Measurements from ENCODE around the gene PTGER3. TPM values are rescaled to one million over a fixed set of nuclear protein-coding genes. Genes with fewer than 3 reads are reported as not detected.
"Not testable (repeated sequence)": the region's sequence is repeated elsewhere in the genome, so short reads cannot be mapped to it uniquely, and the experiment has no call there.

Gene PTGER3
- total RNA-seq, 2 experiments from 2014 or later = 2.8 to 3.4 TPM

DNA sequence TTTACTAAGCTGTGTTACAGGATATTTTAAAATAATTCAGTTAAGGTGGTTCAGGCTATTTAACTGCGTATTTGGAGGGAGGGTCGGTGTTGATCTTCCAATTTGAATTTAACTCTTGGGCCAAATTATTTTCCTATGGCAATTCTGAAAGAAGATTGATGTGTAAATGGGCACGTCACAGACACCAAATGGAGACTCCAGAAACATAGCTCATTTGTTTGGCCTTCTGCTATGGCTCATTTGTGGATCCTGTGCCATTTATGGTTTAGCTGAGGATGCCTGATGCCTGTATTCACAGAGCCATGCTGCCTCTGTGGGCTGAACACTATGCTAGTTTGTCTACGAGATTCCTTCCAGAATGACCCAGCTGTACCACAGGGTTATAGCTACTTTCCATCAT, 70.6 kb downstream of the PTGER3 start:
- CTCF ChIA-PET = no interaction called here

GRCh38 chr1:70973754-70974153, 73.9 kb downstream of the PTGER3 start:
- ChIA-PET POLR2A (no interaction called here), CTCF (no interaction called here)
- Mint-ChIP-seq H3K36me3 (ENCODE audit: low read depth) (no peaks in the 10 kb centered on the region), H3K27ac (no peak overlapping the region), H3K27me3 (ENCODE audit: low read depth) (peaks cover 10% of the 10 kb centered on the region), H3K4me1 (ENCODE audit: low read depth) (no peaks in the 10 kb centered on the region), H3K4me3 (no peak overlapping the region), H3K9me3 (ENCODE audit: insufficient read depth) (no peaks in the 10 kb centered on the region)
- DNase-seq (no peak), ATAC-seq (no peak)

More for the DNA sequence above, 70.6 kb downstream of the PTGER3 start:
- Mint-ChIP-seq H3K4me1 (ENCODE audit: low read depth) (no peaks in the 10 kb centered on the region), H3K9me3 (ENCODE audit: insufficient read depth) (no peaks in the 10 kb centered on the region), H3K36me3 (ENCODE audit: low read depth) (no peaks in the 10 kb centered on the region), H3K4me3 (no peak overlapping the region), H3K27me3 (ENCODE audit: low read depth) (peaks cover 16% of the 10 kb centered on the region), H3K27ac (no peak overlapping the region)
- POLR2A ChIA-PET = no interaction called here
- DNase-seq (no peak), ATAC-seq (no peak)

DNA sequence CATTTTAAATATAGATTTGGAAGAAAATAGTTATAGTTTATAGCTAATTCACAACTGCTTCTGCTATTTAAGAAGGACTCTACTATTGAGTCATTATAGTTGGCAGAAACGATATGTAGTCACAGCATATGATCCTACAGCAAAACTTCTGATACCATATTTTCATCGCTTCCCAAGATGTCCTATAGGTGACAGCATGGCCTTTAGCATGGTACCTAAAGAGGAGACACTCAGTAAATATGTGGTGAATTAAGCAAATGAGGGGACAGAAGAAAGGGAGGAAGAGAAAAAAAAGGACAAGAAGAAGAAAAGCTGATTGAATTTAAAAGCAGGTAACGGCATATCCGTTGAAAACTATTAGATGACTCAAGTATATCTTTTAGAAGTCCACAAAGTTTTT, 77.2 kb downstream of the PTGER3 start:
- ChIA-PET POLR2A (no interaction called here), CTCF (no interaction called here)
- H3K36me3 Mint-ChIP-seq (ENCODE audit: low read depth) = no peaks in the 10 kb centered on the region
- no peak overlapping the region for H3K4me3 Mint-ChIP-seq
- no peaks in the 10 kb centered on the region for H3K9me3 Mint-ChIP-seq (ENCODE audit: insufficient read depth)
- H3K27ac Mint-ChIP-seq = no peak overlapping the region
- peaks cover 6% of the 10 kb centered on the region for H3K27me3 Mint-ChIP-seq (ENCODE audit: low read depth)
- H3K4me1 Mint-ChIP-seq (ENCODE audit: low read depth) = no peaks in the 10 kb centered on the region
- DNase-seq (no peak), ATAC-seq (no peak)

DNA sequence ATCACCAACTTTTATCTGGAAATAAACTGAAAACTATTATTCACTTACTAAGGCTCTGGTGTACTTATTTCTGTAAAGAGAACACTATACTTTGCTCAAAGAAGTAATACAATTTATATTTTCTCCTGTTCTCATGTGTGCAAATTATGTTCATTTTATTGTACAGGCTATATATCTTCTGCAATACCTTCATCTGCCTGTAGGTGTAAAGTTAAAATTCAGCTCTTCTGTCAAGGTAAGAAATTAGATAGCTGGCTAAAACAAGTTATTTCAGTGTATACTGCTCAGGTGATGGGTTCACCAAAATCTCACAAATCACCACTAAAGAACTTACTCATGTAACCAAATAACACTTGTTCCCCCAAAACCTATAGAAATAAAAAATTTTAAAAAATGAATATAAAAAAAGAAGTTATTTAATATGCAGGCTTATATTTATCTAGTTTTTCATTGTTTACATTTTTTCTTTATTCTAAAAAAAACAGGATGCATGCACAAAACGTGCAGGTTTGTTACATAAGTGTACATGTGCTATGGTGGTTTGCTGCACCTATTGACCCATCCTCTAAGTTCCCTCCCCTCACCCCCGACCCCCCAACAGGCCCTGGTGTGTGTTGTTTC, 81.5 kb downstream of the PTGER3 start:
- no peaks in the 10 kb centered on the region for H3K9me3 Mint-ChIP-seq (ENCODE audit: insufficient read depth)
- H3K4me3 Mint-ChIP-seq = no peak overlapping the region
- H3K27ac Mint-ChIP-seq = no peak overlapping the region
- no peaks in the 10 kb centered on the region for H3K36me3 Mint-ChIP-seq (ENCODE audit: low read depth)
- ATAC-seq (no peak), DNase-seq (no peak)
- H3K4me1 Mint-ChIP-seq (ENCODE audit: low read depth) = no peaks in the 10 kb centered on the region
- H3K27me3 Mint-ChIP-seq (ENCODE audit: low read depth) = peaks cover 1% of the 10 kb centered on the region
- POLR2A ChIA-PET = no interaction called here
- CTCF ChIA-PET = interaction anchor here (1.0 to 1.6 kb wide), 3 partner anchors 17 to 115 kb away, joined by 3 to 4 read pairs (median 3); no protein-coding TSS in a partner anchor

GRCh38 chr1:70963374-70963773, 84.2 kb downstream of the PTGER3 start:
- Mint-ChIP-seq H3K27me3 (ENCODE audit: low read depth) (peaks cover 8% of the 10 kb centered on the region), H3K36me3 (ENCODE audit: low read depth) (no peaks in the 10 kb centered on the region), H3K9me3 (ENCODE audit: insufficient read depth) (no peaks in the 10 kb centered on the region), H3K4me1 (ENCODE audit: low read depth) (no peaks in the 10 kb centered on the region), H3K4me3 (no peak overlapping the region), H3K27ac (no peak overlapping the region)
- DNase-seq (no peak), ATAC-seq (no peak)
- POLR2A ChIA-PET = no interaction called here
- CTCF ChIA-PET = no interaction called here

DNA sequence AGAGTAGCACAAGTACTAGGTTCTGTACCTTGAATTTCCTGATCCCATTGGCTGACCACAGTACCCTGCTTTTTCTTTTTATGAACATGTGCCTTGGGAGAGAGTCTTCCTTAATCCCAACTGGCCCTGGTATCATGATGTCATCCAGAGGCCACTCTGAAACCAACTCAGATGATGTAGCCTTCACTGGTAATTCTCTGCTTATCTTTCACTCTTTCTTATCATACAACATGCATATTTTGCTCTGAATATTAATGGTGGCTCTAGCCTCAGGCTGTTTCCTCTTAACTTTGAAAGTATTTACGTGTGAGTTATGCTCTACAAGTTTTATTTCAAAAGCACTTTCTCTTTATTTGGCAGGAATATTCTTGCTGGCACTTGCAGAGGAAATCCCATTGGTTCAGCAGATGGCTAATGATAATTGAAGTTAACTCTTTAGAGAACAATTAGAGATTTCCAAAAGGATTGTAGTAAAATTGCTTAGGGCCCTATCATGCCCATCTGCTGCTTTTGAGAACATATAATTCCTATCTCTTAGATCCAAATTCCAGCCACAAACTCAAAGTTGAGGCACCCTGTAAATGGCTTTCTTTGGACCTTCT, 86.1 kb downstream of the PTGER3 start:
- CTCF ChIA-PET = no interaction called here
- Mint-ChIP-seq H3K4me1 (ENCODE audit: low read depth) (no peaks in the 10 kb centered on the region), H3K27ac (no peak overlapping the region), H3K36me3 (ENCODE audit: low read depth) (no peaks in the 10 kb centered on the region), H3K27me3 (ENCODE audit: low read depth) (peaks cover 10% of the 10 kb centered on the region), H3K9me3 (ENCODE audit: insufficient read depth) (no peaks in the 10 kb centered on the region), H3K4me3 (no peak overlapping the region)
- POLR2A ChIA-PET = no interaction called here
- DNase-seq (no peak), ATAC-seq (no peak)

DNA sequence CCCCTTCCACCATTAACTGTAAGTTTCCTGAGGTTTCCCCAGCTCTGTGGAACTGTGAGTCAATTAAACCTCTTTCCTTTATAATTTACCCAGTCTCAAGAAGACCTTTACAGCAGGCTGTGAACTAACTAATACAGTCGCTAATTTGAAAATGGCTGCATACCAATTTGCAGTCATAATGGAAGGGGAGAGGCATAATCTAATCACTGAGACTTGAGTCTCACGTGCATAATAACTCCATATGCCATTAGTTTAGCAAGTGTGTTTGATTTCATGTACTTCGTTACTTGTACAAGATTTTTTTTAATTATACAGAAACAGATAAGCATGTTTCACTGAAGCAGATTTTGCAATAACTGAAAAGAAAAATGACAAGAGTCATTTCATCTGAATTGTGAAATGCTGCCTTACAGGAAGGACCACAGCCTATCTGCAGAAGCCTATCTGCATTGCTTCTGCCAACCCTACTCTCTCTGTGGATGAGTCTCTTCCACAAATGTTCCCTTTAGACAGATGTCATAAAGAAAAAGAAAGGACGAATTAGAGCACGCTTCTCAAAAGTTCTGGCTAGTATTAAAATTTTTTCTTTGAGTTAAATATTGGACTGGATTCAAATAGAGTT, 99.1 kb downstream of the PTGER3 start:
- Mint-ChIP-seq H3K36me3 (ENCODE audit: low read depth) (no peaks in the 10 kb centered on the region), H3K27me3 (ENCODE audit: low read depth) (peaks cover 3% of the 10 kb centered on the region), H3K4me1 (ENCODE audit: low read depth) (no peaks in the 10 kb centered on the region), H3K4me3 (no peak overlapping the region), H3K9me3 (ENCODE audit: insufficient read depth) (no peaks in the 10 kb centered on the region), H3K27ac (no peak overlapping the region)
- DNase-seq (no peak), ATAC-seq (no peak)
- ChIA-PET CTCF (no interaction called here), POLR2A (no interaction called here)

GRCh38 chr1:70947835-70948234, 99.8 kb downstream of the PTGER3 start:
- CTCF ChIA-PET = no interaction called here

DNA sequence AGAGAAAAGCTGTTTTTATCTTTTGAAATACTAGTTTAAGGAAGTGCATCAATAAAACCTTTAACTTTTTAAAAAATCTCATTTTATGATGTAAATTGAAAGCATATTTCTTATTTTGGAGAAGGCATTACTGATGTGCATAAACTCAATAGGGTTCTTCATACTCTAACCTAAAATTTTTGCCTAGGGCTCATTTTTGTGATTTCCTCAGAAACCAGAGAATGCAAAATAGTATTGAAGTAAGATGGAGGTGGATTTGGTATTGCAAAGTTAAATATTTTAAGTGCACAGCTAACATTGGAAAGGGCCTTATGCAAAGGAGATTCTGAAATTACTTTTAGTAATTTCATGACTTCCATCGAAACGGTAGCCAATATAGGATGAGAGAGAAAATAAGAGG, 101.9 kb downstream of the PTGER3 start:
- Mint-ChIP-seq H3K4me1 (ENCODE audit: low read depth) (no peaks in the 10 kb centered on the region), H3K36me3 (ENCODE audit: low read depth) (no peaks in the 10 kb centered on the region), H3K9me3 (ENCODE audit: insufficient read depth) (no peaks in the 10 kb centered on the region), H3K27ac (no peak overlapping the region), H3K27me3 (ENCODE audit: low read depth) (no peaks in the 10 kb centered on the region), H3K4me3 (no peak overlapping the region)
- ChIA-PET POLR2A (interaction anchor here (0.6 kb wide), 1 partner anchor 1637 kb away, joined by 3 read pairs; no protein-coding TSS in a partner anchor), CTCF (no interaction called here)
- no peak for DNase-seq
- ATAC-seq = no peak

More at GRCh38 chr1:70947835-70948234, 99.8 kb downstream of the PTGER3 start:
- ATAC-seq = no peak
- H3K27me3 Mint-ChIP-seq (ENCODE audit: low read depth) = peaks cover 3% of the 10 kb centered on the region
- H3K27ac Mint-ChIP-seq = no peak overlapping the region
- H3K4me3 Mint-ChIP-seq = no peak overlapping the region
- H3K4me1 Mint-ChIP-seq (ENCODE audit: low read depth) = no peaks in the 10 kb centered on the region
- no peaks in the 10 kb centered on the region for H3K9me3 Mint-ChIP-seq (ENCODE audit: insufficient read depth)
- no peaks in the 10 kb centered on the region for H3K36me3 Mint-ChIP-seq (ENCODE audit: low read depth)
- no peak for DNase-seq
- POLR2A ChIA-PET = no interaction called here

DNA sequence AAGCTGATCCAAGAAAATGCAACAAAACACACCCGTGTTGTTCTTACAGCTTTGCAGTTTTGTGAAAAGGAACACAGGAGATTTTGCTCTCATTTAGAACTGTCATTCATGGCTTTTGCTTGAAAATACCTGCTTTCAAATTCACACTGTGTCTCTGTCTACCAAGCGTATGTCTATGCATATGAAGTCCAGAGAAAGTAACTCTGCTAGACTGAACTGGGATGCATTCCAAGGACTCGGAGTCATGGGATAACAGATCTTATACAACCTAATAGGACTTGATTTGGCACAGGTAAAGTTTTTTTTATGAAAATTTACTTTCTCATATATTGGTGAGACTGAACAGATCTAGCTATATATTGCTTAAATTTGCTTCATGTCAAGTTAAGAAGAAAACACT, 102.4 kb downstream of the PTGER3 start:
- no peaks in the 10 kb centered on the region for H3K4me1 Mint-ChIP-seq (ENCODE audit: low read depth)
- ATAC-seq = no peak

GRCh38 chr1:70941563-70941962, 106.1 kb downstream of the PTGER3 start:
- Mint-ChIP-seq H3K27me3 (ENCODE audit: low read depth) (no peaks in the 10 kb centered on the region), H3K9me3 (ENCODE audit: insufficient read depth) (no peaks in the 10 kb centered on the region), H3K27ac (no peak overlapping the region), H3K36me3 (ENCODE audit: low read depth) (no peaks in the 10 kb centered on the region), H3K4me1 (ENCODE audit: low read depth) (no peaks in the 10 kb centered on the region), H3K4me3 (no peak overlapping the region)
- ChIA-PET CTCF (no interaction called here), POLR2A (no interaction called here)
- no peak for ATAC-seq
- no peak for DNase-seq

More for the DNA sequence above, 102.4 kb downstream of the PTGER3 start:
- ChIA-PET CTCF (no interaction called here), POLR2A (interaction anchor here (0.6 kb wide), 1 partner anchor 1636 kb away, joined by 3 read pairs; no protein-coding TSS in a partner anchor)
- Mint-ChIP-seq H3K36me3 (ENCODE audit: low read depth) (no peaks in the 10 kb centered on the region), H3K4me3 (no peak overlapping the region), H3K27me3 (ENCODE audit: low read depth) (no peaks in the 10 kb centered on the region), H3K9me3 (ENCODE audit: insufficient read depth) (no peaks in the 10 kb centered on the region), H3K27ac (no peak overlapping the region)
- no peak for DNase-seq

- H3K36me3 Mint-ChIP-seq (ENCODE audit: low read depth); ATAC-seq; H3K4me1 Mint-ChIP-seq (ENCODE audit: low read depth); DNase-seq; H3K27ac Mint-ChIP-seq; H3K9me3 Mint-ChIP-seq (ENCODE audit: insufficient read depth); CTCF ChIA-PET; H3K4me3 Mint-ChIP-seq; POLR2A ChIA-PET; H3K27me3 Mint-ChIP-seq (ENCODE audit: low read depth): not testable (repeated sequence)
Measured at GRCh38 chr1:70940398-70940797, 107.2 kb downstream of the PTGER3 start.
